Caco-2 (cell line): Measurements from ENCODE around the gene TENM4. TPM values are rescaled to one million over a fixed set of nuclear protein-coding genes. Genes with fewer than 3 reads are reported as not detected.

Source experiments
- BruUV-seq: library from RNA; stranded (reverse); fragments of 400-500 nt; replicated peaks from 2 replicates; lab custom pipeline; 2021; lab: Mats Ljungman, UMichigan
- CTCF ChIA-PET: fragments of 300-600 bp; sonication (Branson Sonifier 250); formaldehyde crosslinking; loops from one replicate; lab custom pipeline; 2022; ENCODE audit warnings: antibody characterized with exemption; lab: Charles Lee
- POLR2A ChIA-PET: fragments of 300-600 bp; sonication (Branson Sonifier 250); formaldehyde crosslinking; loops from one replicate; lab custom pipeline; 2022; ENCODE audit warnings: antibody characterized with exemption; lab: Charles Lee
- DNase-seq, 2 experiments: peaks; one replicate each; pipeline versions ENCODE4 v3.0.0 to v3.0.0-alpha.2; 2020 to 2022
- H3K27me3 ChIP-seq: replicated peaks from 2 replicates; pipeline ENCODE4 v1.6.0; 2011; ENCODE audit warnings: low read length; ENCODE audit not compliant: control insufficient read depth, insufficient read depth
- H3K36me3 ChIP-seq: 2 replicates; pipeline ENCODE4 v1.5.1; 2011; ENCODE audit warnings: low read length; ENCODE audit not compliant: control insufficient read depth, insufficient read depth
- H3K4me1 ChIP-seq: fragments of 250-450 bp; sonication (Bioruptor Pico); 2 replicates; pipeline ENCODE4 v1.5.1; 2020; ENCODE audit warnings: mild to moderate bottlenecking
- H3K4me3 ChIP-seq: 2 replicates; pipeline ENCODE4 v1.5.1; 2011; ENCODE audit warnings: low read depth, mild to moderate bottlenecking, control low read depth, low read length
- H3K9me3 ChIP-seq: fragments of 250-450 bp; sonication (Bioruptor Pico); 2 replicates; pipeline ENCODE4 v1.5.1; 2020; ENCODE audit warnings: mild to moderate bottlenecking, moderate library complexity
- H3K27ac Mint-ChIP-seq: one replicate; pipeline ENCODE4 v1.8.0; 2022; ENCODE audit warnings: mixed read lengths; ENCODE audit not compliant: unreplicated experiment
- H3K27me3 Mint-ChIP-seq: one replicate; pipeline ENCODE4 v1.8.0; 2022; ENCODE audit warnings: mixed read lengths; ENCODE audit not compliant: insufficient read depth, unreplicated experiment
- H3K36me3 Mint-ChIP-seq: one replicate; pipeline ENCODE4 v1.8.0; 2022; ENCODE audit warnings: mild to moderate bottlenecking, mixed read lengths; ENCODE audit not compliant: insufficient read depth, unreplicated experiment
- H3K4me1 Mint-ChIP-seq: one replicate; pipeline ENCODE4 v1.8.0; 2022; ENCODE audit warnings: low read depth, mixed read lengths; ENCODE audit not compliant: unreplicated experiment
- H3K4me3 Mint-ChIP-seq: one replicate; pipeline ENCODE4 v1.8.0; 2022; ENCODE audit warnings: mild to moderate bottlenecking, moderate library complexity, mixed read lengths; ENCODE audit not compliant: unreplicated experiment
- H3K9me3 Mint-ChIP-seq: one replicate; pipeline ENCODE4 v1.8.0; 2022; ENCODE audit warnings: mixed read lengths; ENCODE audit not compliant: unreplicated experiment
- intact Hi-C: fragments of 100-400 bp; cut with micrococcal nuclease; formaldehyde crosslinking; loops from one replicate; pipeline ENCODE4 v1.10.0; 2022; ENCODE audit not compliant: unreplicated experiment
- total RNA-seq: library from RNA; stranded (reverse); gene quantifications from 2 replicates; pipeline ENCODE4 v1.2.3, GENCODE V29; 2022
- TF ChIP-seq, protein P1 (sequence below), 2 experiments: fragments of 200-600 bp in 1 of 2; IDR thresholded peaks; 1 replicate in 1 of 2; 2 replicates in 1 of 2; pipeline versions ENCODE4 v1.5.1 to v1.8.0; 2011 to 2022; ENCODE audit warnings: antibody characterized with exemption in 1 of 2, control low read depth in 1 of 2, inconsistent platforms in 1 of 2, low read depth in 1 of 2, low read length in 1 of 2, mild to moderate bottlenecking in 1 of 2, moderate library complexity in 1 of 2; ENCODE audit not compliant: insufficient read depth in 1 of 2, severe bottlenecking in 1 of 2, unreplicated experiment in 1 of 2

TENM4 gene
- total RNA-seq, 1 experiment from 2014 or later: 1.1 TPM

DNA sequence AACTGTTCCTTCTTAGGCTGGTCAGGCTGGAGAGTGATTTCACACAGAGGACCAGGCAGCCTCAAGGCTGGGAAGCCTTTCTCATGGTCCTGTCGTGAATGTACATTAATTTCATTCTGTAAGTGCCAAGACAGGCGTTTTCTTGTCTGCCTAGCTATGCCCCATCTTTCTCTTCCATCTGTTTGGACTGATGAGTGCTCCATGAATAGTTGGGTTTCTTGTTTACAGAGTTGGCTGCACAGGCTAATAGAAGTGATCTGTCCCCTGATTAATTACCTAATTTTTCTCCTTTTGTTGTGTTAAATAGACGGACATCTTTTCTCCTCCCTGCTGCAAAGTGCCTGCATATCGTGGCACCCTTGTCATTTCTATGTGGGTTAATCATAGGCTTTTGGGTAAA lies 730.4 kb downstream of the TENM4 start:
- no peaks in the 10 kb centered on the region for H3K36me3 Mint-ChIP-seq
- TF ChIP-seq, protein P1, sequence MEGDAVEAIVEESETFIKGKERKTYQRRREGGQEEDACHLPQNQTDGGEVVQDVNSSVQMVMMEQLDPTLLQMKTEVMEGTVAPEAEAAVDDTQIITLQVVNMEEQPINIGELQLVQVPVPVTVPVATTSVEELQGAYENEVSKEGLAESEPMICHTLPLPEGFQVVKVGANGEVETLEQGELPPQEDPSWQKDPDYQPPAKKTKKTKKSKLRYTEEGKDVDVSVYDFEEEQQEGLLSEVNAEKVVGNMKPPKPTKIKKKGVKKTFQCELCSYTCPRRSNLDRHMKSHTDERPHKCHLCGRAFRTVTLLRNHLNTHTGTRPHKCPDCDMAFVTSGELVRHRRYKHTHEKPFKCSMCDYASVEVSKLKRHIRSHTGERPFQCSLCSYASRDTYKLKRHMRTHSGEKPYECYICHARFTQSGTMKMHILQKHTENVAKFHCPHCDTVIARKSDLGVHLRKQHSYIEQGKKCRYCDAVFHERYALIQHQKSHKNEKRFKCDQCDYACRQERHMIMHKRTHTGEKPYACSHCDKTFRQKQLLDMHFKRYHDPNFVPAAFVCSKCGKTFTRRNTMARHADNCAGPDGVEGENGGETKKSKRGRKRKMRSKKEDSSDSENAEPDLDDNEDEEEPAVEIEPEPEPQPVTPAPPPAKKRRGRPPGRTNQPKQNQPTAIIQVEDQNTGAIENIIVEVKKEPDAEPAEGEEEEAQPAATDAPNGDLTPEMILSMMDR (IDR thresholded peaks at IDR 0.05; ENCODE audit: insufficient read depth in 1 of 2, low read depth in 1 of 2, low read length in 1 of 2, severe bottlenecking in 1 of 2, unreplicated experiment in 1 of 2): no peak
- Histone ChIP-seq H3K27me3 (no peaks in the 10 kb centered on the region), H3K4me1 (0 out of 2 replicates have a peak, but pooled peaks cover 2% of the 10 kb centered on the region), H3K4me3 (no peak overlapping the region), H3K9me3 (no peaks in the 10 kb centered on the region), H3K36me3 (no peaks in the 10 kb centered on the region)
- ChIA-PET CTCF (no interaction called here), POLR2A (no interaction called here)
- H3K4me3 Mint-ChIP-seq: no peak overlapping the region
- H3K27me3 Mint-ChIP-seq: peaks cover 28% of the 10 kb centered on the region
- H3K4me1 Mint-ChIP-seq: no peaks in the 10 kb centered on the region
- H3K9me3 Mint-ChIP-seq: no peaks in the 10 kb centered on the region
- BruUV-seq: no TSS peak
- intact Hi-C loops: no loop called here
- DNase-seq: no peak
- H3K27ac Mint-ChIP-seq: no peak overlapping the region

DNA sequence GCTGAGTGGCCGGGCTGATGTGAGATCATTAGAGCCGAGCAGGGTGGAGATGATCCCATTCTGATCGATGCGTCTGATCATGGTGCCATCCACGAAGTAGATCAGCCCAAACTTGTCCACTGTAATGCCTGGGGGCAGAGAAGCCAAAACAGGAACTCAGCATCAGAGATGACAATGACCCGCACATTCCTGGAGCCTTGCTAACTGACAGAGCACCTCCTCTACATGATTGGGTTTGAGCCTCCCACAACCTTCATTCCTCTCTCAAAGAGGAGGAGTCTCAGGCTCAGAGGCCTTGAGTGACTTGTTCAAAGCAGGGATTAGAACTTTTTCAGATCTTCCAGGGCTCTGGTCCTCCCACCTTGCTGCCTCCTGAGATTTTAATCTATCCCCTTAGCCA lies 732.4 kb downstream of the TENM4 start:
- no peaks in the 10 kb centered on the region for H3K4me1 Mint-ChIP-seq
- Histone ChIP-seq H3K9me3 (no peaks in the 10 kb centered on the region), H3K36me3 (no peaks in the 10 kb centered on the region), H3K4me3 (no peak overlapping the region), H3K27me3 (no peaks in the 10 kb centered on the region), H3K4me1 (0 out of 2 replicates have a peak, but pooled peaks cover 2% of the 10 kb centered on the region)
- TF ChIP-seq, protein P1 (IDR thresholded peaks at IDR 0.05; ENCODE audit: insufficient read depth in 1 of 2, low read depth in 1 of 2, low read length in 1 of 2, severe bottlenecking in 1 of 2, unreplicated experiment in 1 of 2): no peak
- intact Hi-C loops: no loop called here
- peaks cover 21% of the 10 kb centered on the region for H3K27me3 Mint-ChIP-seq
- H3K27ac Mint-ChIP-seq: no peak overlapping the region
- no TSS peak for BruUV-seq
- H3K9me3 Mint-ChIP-seq: no peaks in the 10 kb centered on the region
- DNase-seq: no peak
- ChIA-PET POLR2A (no interaction called here), CTCF (interaction anchor here (1.0 kb wide), 1 partner anchor 63 kb away, joined by 3 read pairs; no protein-coding TSS in a partner anchor)
- H3K4me3 Mint-ChIP-seq: no peak overlapping the region
- no peaks in the 10 kb centered on the region for H3K36me3 Mint-ChIP-seq

DNA sequence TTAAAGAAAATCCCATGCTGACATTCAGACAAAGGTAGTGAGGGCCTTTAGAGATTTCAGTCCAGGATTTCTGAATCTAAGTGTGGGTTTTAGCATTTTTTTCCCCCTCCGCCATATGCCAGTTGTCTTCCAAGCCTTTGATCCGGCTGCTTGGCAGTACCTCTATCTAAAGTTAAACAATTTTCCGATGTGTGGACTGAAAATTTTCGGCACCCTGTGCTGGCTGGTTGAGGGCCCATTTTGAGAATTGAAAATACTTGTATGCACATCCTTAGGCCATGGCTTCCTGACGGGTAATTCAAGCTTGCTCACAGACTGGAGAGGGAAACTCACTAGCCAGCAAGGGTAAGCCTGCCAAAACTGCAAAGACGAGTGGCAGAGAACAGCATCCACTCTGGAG lies 734.3 kb downstream of the TENM4 start:
- H3K36me3 Mint-ChIP-seq: no peaks in the 10 kb centered on the region
- H3K9me3 ChIP-seq: no peaks in the 10 kb centered on the region
- ChIA-PET CTCF (interaction anchor here (1.7 kb wide), 1 partner anchor 9 kb away, joined by 7 read pairs; no protein-coding TSS in a partner anchor), POLR2A (no interaction called here)
- no peak overlapping the region for H3K4me3 ChIP-seq
- 0 out of 2 replicates have a peak, but pooled peaks cover 2% of the 10 kb centered on the region for H3K4me1 ChIP-seq
- no peaks in the 10 kb centered on the region; the same call in none of the 2 replicates for H3K27me3 ChIP-seq
- TF ChIP-seq, protein P1 (IDR thresholded peaks at IDR 0.05; ENCODE audit: insufficient read depth in 1 of 2, low read depth in 1 of 2, low read length in 1 of 2, severe bottlenecking in 1 of 2, unreplicated experiment in 1 of 2): no peak
- no peak overlapping the region for H3K4me3 Mint-ChIP-seq
- BruUV-seq: no TSS peak
- no peaks in the 10 kb centered on the region for H3K9me3 Mint-ChIP-seq
- H3K27me3 Mint-ChIP-seq: peaks cover 15% of the 10 kb centered on the region
- intact Hi-C loops: no loop called here
- H3K4me1 Mint-ChIP-seq: no peaks in the 10 kb centered on the region
- H3K27ac Mint-ChIP-seq: no peak overlapping the region
- no peak for DNase-seq
- no peaks in the 10 kb centered on the region for H3K36me3 ChIP-seq
